ENCODE measurements around the gene RASAL2. TPM values are rescaled to one million over a fixed set of nuclear protein-coding genes. Genes with fewer than 3 reads are reported as not detected.

Gene RASAL2
- total and polyA plus RNA-seq, 12 donors, result 2.4 to 31.5 (median 15.0) TPM

DNA sequence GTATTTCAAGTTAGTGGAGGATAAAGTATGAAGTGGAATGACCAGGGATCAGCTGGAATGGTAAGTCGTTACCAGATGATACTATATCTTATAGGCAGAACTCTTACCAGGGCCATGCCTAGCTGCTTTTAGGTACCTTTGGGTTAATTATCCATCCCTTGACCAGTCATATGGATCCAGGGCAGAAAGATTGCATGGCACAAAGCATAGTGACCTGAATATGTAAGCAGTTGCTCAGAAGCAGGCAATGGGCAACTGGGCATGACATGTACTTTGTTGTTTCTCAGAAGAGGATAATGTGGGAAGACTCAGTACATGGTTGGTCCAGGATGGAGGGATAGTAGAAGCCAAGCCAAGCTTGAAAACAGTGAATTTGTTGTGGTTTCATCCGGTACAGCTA lies 315.6 kb downstream of the RASAL2 start:
- DNase-seq, result no peak
- H3K9me3 ChIP-seq (replicated peaks in 1 of 3), result no peaks in the 10 kb centered on the region
- TF ChIP-seq CTCF (IDR thresholded peaks at IDR 0.05) (no peak), POLR2A (IDR thresholded peaks at IDR 0.05) (no peak)
- H3K4me1 ChIP-seq (replicated peaks in 1 of 2), result no peaks in the 10 kb centered on the region
- H3K4me3 ChIP-seq, result no peak overlapping the region
- H3K36me3 ChIP-seq (replicated peaks in 1 of 2), result no peaks in the 10 kb centered on the region
- intact Hi-C loops (cut with DNase I), result no loop called here
- no peaks in the 10 kb centered on the region for H3K27me3 ChIP-seq
- H3K27ac ChIP-seq, result no peak overlapping the region
- 88 to 93% (median 91%) methylated on average over 2 of the region's 2 CpGs for WGBS, 4 donors

- Histone ChIP-seq H3K27me3 (no peaks in the 10 kb centered on the region), H3K4me3 (no peak overlapping the region), H3K36me3 (replicated peaks in 1 of 2) (no peaks in the 10 kb centered on the region), H3K4me1 (replicated peaks in 1 of 2) (no peaks in the 10 kb centered on the region), H3K9me3 (replicated peaks in 1 of 3) (no peaks in the 10 kb centered on the region), H3K27ac (no peak overlapping the region)
- TF ChIP-seq CTCF (IDR thresholded peaks at IDR 0.05) (no peak), POLR2A (IDR thresholded peaks at IDR 0.05) (no peak)
- intact Hi-C loops (cut with DNase I), result no loop called here
- no peak for DNase-seq
- WGBS, 4 donors, result 78 to 92% (median 84%) methylated on average over 6 to 7 of the region's 7 CpGs
Observed at GRCh38 chr1:178411756-178412399, 318.0 kb downstream of the RASAL2 start.

- Histone ChIP-seq H3K9me3 (replicated peaks in 1 of 3) (no peaks in the 10 kb centered on the region), H3K27ac (no peak overlapping the region), H3K27me3 (no peaks in the 10 kb centered on the region), H3K36me3 (replicated peaks in 1 of 2) (no peaks in the 10 kb centered on the region), H3K4me3 (no peak overlapping the region), H3K4me1 (replicated peaks in 1 of 2) (no peaks in the 10 kb centered on the region)
- intact Hi-C loops (cut with DNase I), result no loop called here
- WGBS, 4 donors, result 70 to 82% (median 76%) methylated on average over 1 of the region's 1 CpG
- no peak for DNase-seq
- no peak for TF ChIP-seq CTCF (IDR thresholded peaks at IDR 0.05)
- TF ChIP-seq POLR2A (IDR thresholded peaks at IDR 0.05), result no peak
Observed at GRCh38 chr1:178412400-178412770, 318.5 kb downstream of the RASAL2 start.

GRCh38 chr1:178417858-178418257 lies 324.0 kb downstream of the RASAL2 start:
- intact Hi-C loops (cut with DNase I), result no loop called here
- no peak for TF ChIP-seq POLR2A (IDR thresholded peaks at IDR 0.05)
- TF ChIP-seq CTCF (IDR thresholded peaks at IDR 0.05), result no peak
- no peak overlapping the region for H3K27ac ChIP-seq
- H3K9me3 ChIP-seq (replicated peaks in 1 of 3), result no peaks in the 10 kb centered on the region
- no peaks in the 10 kb centered on the region for H3K36me3 ChIP-seq (replicated peaks in 1 of 2)
- 91 to 100% (median 98%) methylated on average over 2 of the region's 2 CpGs for WGBS, 4 donors
- H3K4me3 ChIP-seq, result no peak overlapping the region
- DNase-seq, result no peak
- H3K4me1 ChIP-seq (replicated peaks in 1 of 2), result no peaks in the 10 kb centered on the region
- no peaks in the 10 kb centered on the region for H3K27me3 ChIP-seq

Data from adrenal gland (tissue), 12 donors.